B cell (primary cell): ENCODE measurements around the gene RHOT2.

Experiments used
- EZH2 ChIP-seq: IDR thresholded peaks from 2 replicates; pipeline ENCODE4 v1.6.1; 2012; ENCODE audit warnings: borderline replicate concordance, low read depth, mild to moderate bottlenecking, moderate library complexity, low read length; ENCODE audit not compliant: insufficient read depth, poor library complexity, severe bottlenecking
- TF ChIP-seq, protein P1 (sequence below): fragments of 200-600 bp; IDR thresholded peaks from one replicate; pipeline ENCODE4 v1.8.0; 2022; ENCODE audit warnings: antibody characterized with exemption, mild to moderate bottlenecking

DNA sequence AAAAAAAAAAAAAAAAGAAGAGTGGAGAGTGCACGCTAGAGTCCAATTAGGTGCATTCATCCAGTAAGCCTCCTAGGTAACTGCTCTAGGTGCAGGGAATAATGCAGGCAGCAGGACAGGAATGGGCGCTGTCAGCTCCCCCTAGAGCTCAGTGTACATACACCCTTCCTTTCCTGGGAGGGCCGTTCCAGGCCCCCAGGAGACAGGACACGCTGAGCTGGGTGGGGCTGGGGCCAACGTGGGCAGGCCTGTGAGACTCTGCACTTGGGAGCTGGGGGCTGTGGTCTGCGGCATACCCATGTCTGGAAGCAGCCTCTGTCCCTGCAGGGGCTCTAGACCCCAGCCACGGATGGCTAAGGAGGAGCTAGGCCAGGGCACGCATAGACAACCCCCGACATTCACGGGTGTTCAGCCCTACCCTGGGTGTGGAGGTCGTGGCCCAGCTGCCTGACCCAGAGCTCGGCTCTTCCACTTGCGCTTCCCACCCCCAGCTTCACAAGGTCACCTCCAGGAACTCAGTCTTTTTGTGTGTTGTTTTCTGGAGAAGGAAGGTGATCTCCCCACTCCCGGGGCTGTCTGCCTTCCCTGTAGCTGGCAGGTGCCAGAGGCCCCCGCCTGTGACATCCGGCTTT is 52.0 kb downstream of the RHOT2 start:
- TF ChIP-seq, protein P1, sequence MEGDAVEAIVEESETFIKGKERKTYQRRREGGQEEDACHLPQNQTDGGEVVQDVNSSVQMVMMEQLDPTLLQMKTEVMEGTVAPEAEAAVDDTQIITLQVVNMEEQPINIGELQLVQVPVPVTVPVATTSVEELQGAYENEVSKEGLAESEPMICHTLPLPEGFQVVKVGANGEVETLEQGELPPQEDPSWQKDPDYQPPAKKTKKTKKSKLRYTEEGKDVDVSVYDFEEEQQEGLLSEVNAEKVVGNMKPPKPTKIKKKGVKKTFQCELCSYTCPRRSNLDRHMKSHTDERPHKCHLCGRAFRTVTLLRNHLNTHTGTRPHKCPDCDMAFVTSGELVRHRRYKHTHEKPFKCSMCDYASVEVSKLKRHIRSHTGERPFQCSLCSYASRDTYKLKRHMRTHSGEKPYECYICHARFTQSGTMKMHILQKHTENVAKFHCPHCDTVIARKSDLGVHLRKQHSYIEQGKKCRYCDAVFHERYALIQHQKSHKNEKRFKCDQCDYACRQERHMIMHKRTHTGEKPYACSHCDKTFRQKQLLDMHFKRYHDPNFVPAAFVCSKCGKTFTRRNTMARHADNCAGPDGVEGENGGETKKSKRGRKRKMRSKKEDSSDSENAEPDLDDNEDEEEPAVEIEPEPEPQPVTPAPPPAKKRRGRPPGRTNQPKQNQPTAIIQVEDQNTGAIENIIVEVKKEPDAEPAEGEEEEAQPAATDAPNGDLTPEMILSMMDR = no peak
- no peak for TF ChIP-seq EZH2
